ENCODE data around the gene LINS1.

The LINS1 gene, protein sequence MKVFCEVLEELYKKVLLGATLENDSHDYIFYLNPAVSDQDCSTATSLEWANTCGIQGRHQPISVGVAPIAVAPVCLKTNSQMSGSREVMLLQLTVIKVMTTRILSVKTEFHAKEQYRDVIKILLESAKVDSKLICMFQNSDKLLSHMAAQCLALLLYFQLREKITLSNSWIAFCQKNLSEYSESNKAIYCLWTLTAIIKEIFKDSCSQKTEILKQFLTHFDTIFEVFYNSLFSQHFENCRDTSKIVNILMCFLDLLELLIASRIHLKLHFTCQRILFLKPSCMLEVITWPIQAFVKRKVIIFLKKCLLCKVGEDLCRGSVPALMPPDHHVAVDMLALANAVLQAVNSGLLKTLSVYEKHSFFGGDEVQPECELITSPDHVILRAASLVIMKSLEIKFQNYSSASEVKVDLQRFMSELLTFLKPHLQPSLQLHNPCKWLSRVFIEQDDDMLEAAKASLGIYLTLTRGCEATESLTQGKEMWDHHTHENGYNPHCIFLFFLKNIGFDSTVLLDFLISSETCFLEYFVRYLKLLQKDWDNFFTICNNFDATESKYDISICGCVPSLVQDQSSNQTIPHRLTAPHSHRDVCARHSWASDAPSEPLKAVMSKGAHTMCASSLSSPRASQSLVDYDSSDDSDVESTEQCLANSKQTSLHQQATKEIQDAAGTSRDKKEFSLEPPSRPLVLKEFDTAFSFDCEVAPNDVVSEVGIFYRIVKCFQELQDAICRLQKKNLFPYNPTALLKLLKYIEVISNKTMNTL

DNA sequence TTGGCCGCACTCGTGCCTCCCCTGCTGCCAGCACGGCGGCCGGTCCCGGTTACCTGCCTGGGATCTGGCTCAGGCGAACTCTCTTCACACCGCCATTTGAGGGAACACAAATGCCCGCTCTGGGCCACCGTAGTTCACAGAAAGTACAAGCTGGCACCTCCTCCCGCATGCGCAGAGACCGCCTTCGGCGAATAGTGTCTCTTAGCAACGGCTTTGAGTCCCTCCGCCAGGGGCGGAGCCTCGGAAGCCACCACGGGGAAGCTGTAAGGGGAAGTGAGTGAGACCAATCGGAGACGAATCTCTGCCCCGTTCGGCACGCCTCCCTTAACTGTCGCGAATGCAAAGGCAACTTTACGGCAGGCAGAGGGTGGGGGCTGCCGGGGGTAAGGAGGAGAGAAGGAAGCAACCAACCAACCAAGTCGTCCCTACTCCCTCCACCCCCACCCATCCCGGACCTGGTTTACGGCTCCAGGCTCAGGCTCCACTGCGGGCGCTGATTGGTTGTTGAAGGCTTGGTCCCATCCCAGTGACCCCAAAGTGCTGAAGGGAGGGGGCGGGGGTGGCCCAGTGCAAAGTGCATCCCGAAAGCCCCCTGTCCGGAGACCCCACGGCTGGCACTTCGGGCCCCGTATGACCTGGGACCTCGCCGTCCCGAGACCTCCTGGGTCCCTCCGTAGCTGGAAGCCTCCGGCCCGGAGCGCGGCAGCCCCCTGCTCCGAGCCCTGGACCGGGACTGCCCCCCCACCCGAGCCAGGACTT lies at the start of gene LINS1, which contains the start of gene ASB7:
TSS of gene LINS1 (minus strand) at position 121 of the 759 bp plus-strand sequence. CDS start 21,342 bp downstream, outside the sequence.
TSS of gene ASB7 (plus strand) at position 526 of the 759 bp plus-strand sequence. CDS start 9,628 bp downstream, outside the sequence.
- DNase-seq: peak; percentile 100

DNA sequence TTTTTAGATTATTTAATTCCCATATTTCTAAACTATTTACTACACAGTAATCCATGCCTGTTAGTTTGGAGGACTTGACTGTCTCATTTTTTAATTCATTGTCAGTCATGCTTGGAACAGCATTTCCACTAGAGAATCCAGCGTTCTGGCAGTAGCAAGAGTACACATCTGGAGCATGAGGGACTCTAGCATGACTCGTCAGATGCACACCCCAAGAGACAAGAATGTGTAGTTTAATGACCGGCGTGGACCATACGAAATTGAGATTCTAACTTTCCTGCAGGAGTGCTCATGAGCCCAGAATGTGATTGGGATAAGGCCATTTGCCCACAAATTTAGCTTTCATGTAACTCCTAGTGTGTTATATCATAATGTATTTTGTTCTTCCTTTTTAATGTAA lies 49.3 kb upstream of the LINS1 start:
- DNase-seq: no peak

DNA sequence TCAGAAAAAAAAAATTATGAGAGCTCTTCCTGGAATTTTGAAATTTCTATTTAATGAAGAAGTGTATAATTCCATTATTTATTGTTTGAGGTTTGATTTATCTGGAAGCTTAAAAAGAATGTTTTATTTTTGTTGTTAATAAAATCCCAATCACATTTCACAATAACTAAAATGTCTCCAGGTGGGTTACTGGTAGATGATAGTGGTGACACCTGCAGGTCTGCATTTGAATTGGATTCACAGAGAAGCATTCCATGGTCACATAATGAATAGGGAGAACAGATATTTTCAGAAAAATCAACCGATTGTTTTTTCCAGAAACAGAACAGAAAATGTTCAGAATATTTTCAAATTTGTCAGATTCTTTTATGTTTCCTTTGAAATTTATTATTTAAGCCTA lies 48.7 kb upstream of the LINS1 start:
- no peak for DNase-seq

DNA sequence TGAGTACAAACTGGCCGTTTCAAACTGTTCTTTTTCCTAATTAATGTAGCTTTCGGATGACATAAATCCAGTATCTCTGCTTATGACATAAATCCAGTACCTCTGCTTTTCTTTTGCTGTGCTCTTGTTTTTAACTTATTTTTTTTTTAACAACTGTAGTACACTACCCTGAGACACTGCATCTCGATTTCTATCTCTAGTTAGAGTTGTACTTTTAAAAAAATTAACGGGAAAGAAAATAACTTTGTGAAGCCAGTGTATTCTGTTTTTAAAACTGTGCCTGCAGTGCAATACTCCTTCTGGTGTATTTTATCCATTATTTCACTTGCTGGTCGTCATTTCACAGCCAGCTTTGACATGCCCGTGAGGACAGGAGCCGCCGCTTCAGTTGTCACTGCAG lies 47.0 kb upstream of the LINS1 start:
- DNase-seq: no peak

DNA sequence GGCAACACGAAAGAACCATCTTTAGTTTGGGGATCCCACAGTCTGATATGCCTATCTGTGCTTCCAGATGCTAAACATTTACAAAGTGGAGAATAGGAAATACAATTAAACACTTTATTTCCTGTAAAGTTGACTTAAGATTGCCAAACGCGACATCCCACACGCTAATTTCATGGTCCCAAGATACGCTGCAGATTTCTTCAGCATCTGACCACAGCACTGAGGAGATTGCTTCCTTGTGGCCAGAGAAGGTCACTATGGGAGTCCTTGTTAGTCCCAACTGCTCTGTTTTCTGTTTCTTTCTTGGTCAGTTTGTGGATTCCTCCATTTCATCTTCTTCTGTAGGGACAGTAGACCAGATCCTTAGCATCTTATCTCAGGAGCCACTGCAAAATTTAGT lies 43.7 kb upstream of the LINS1 start:
- DNase-seq: no peak

DNA sequence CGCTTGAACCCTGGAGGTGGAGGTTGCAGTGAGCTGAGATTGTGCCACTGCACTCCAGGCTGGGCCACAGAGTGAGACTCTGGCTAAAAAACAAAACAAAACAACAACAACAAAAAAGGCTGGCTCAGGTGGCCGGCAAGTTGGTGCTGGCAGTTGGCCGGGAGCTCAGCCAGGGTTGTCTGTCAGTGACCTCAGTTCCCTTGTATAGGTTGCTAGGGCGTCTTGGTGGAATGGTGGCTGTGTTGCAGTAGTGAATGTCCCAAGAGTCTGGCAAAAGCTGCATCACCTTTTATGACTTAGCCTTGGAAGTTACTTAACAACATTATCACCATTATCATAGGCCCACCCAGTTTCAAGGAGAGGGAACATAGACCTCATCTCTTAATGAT lies 41.0 kb upstream of the LINS1 start:
- no peak for DNase-seq

DNA sequence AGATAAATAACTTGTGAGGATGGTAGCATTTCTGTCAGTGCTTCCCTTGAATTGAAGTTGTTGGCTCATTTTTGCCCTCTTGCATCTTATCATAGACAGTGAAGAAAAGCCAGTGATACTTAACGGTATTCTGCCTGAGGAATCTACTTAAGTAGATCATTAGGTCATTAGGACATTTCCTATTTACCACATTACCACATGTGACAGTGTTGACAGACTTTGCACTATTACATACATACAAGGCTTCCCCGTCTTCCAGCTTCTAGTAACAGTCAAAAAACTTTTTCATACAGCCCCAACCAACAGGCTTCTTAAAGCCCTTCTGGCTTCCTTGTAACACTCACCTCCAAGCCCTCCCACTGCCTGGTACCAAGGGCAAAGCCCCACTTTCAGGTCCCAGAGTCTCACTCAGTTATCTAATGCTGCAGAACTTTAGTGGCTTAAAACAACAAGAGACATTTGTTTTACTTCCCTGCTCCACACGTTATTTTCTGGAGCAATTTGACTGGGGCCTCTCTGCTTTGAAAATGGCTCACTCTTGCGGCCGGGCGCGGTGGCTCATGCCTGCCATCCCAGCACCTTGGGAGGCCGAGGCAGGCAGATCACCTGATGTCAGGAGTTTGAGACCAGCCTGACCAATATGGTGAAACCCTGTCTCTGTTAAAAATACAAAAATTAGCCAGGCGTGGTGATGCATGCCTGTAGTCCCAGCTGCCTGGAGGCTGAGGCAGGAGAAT lies 40.4 kb upstream of the LINS1 start:
- no peak for DNase-seq

DNA sequence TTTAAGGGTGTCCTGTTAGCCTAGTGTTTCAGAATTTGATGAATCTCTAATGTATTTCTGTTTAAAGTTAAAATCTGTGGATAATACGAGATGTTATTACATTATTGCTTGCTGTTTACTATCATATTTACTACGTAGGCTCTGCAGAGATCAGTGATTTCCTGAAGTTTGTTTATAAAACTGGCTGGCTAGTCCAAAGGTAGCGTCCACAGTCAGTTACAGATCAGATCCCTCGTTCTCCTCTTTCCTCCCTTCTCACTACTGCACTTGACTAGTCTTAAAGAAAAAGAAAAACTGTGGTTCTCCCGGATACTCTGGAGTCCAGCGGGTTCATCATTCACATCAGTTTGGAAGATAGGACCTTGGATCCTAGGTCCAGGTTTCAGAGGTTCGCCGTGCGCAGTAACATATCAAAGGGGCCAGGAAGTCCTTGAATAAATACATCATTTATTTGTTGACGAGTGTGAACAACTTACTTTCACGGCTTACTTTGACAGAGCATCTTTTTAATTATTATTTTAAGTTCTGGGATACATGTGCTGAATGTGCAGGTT lies 36.3 kb upstream of the LINS1 start:
- DNase-seq: no peak

DNA sequence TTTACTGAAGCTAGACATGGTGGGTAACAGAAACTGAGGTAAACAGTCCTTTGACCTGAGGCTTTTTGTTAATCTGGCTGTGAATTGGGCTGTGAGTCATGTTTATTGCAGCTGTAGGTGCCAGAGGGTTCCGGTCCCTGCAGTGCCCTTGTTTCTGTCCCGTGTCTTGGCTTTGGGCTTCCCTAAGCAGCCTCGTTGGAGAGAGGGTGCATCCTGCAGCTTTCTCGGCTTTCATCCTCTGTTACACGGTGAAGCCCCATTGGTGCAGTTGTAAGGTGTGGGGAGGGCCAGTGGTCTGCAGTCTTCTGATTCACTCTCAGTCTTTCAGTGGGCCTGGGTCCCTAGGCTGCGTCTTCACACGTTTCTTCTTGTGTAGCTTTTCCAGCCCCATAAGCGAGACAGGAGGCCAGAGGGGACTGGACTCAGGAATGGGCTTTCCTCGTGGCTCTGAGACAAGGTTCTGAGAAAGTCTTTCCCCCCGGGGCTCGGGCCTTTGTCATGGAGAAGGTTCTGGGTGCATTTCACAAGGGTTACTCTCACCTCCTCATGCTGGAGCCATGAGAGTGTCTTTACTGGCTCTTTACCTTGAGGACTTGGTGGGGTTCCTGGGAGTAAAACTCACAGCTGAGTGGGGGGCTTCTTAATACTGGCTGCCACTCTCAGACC lies 33.6 kb upstream of the LINS1 start:
- no peak for DNase-seq

DNA sequence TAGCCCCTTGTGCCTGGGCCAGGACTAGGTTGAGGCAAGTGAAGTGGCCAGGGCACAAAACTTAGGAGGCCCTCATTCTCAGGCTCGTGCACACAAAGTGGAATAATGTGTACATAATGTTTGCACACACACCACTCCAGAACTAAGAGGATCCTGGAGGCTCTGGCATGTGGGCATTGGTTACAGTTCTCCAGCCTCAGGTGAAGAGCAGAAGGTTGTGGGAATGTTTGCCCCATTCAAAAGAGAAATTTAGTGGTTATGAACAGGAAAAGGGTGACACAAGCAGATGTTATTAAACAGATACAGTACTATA lies 31.7 kb upstream of the LINS1 start:
- no peak for DNase-seq

DNA sequence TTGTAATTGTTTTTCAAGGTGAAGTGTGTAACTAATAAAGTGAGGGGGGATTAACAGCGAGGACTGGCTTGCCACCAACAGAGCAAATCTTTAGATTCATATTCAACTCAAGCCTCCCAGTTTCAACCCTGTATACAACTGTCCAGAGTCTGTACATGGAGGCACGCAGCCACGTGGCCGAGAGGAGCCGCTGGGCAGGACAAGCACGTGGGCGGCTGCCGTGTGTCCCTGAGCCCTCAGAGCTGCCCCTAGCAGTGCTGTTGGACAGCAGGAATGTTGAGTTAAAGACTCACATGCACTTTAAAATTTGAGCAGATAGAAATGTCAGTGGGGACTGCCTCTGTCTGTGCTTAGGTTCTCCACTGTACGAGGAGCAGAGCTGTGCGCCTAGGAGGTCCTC lies 29.8 kb upstream of the LINS1 start:
- DNase-seq: no peak

DNA sequence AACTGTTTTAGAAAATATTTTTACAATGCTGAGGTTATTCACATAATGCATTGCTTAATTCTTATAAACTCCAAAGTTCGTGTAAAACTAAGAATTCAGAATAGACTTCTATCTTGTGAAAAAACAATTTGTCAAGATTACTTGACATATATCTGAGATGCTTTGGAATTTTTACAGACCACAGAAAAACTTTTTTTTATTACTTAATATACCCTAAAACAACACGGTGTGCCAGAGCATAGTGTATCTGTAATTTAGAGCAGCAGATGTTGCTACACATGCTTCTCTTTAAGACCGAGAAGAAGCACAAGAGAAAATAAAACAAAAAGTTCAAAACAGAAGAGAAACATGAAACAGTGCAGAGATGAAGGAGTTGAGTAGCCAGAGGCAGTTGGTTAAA lies 26.8 kb upstream of the LINS1 start:
- no peak for DNase-seq

DNA sequence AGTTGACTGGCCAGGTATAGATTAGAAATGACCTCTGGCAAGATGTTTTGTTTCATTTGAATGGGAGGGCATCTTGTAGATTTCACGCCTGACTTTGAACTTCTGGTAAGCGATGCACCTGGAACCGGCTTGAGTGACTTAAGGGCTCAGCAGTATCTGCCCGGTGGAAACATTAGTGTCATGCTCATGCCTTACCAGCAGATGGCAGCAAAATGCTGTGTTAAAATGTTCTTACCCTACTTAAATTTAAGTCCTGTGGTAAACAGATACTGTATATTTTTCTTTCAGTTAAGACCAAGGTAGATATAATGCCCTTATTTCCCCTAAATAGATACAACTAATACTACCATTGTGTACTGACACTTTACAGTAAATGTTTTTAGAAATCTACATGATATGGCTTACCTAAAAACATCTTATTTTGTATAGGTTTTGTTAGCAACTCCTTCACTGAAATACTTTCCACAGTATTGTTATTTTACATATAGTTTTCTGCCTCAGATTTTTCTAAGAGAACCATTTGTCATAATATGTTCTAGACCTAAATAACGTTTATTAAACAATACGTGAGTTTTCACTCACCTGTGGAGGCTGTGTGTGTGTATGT lies 25.9 kb upstream of the LINS1 start:
- peak; percentile 72 for DNase-seq

DNA sequence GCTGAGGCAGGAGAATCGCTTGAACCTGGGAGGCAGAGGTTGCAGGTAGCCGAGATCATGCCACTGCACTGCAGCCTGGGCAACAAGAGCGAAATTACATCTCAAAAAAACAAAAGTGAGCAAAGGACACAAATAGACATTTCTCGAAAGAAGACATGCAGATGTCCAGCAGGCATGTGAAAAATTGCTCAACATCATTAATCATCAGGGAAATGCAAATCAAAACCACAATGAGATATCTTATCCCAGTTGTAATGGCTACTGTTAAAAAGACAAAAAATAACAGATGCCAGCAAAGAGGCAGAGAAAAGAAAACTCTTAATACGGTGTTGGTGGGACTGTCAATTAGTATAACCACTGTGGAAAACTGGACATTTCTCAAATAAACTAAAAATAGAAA lies 21.3 kb upstream of the LINS1 start:
- no peak for DNase-seq

DNA sequence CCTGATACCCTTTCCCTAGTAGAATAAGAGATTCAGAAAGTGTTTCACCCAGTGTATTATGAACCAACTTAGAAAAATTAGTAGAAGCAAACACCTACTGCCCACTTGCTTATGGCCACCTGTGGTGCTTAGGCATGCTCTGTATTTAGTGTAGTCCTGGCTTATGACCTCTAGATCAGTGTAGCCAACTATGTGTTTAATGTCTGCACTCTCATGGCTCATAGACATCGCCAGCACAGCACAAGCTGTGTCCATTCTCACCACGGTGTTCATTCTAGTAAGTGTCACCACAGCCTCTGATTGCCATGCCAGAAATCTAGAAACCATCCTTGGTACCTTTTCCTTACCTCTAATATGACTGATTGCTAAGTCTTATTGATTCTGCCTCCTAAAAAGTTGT lies 14.7 kb upstream of the LINS1 start:
- no peak for DNase-seq

DNA sequence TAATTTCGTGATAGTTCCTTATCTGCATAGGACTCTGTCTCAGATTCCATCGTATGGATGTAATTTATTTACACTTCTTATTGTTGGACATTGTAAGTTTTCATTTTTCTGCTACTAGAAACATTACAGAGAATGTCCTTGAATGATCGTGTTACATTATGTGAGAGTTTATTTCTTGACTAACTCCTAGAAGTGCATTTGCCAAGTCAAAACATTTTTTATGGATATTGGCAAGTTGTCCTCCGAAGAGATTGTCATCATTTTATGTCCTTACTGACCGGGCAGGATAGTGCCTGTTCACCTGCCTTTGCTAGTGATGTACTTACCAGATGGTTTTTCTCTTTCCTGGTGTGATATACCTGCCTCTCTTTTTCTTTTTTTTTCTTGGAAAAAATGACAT lies 13.8 kb upstream of the LINS1 start:
- DNase-seq: no peak

DNA sequence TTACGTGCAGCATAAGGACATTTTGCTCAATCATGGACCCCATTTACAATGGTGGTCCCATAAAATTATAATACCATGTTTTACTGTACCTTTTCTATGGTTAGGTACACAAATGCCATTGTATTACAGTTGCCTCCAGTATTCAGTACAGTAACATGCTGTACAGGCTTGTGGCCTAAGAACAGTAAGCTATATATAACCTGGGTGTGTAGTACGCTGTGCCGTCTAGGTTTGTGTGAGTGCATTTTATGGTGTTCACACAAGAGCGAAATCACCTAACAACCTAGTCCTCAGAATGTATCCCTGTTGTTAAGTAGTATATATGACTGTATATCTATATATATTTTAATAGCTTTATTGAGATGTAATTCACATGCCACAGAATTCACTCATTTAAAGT lies 12.9 kb upstream of the LINS1 start:
- no peak for DNase-seq

DNA sequence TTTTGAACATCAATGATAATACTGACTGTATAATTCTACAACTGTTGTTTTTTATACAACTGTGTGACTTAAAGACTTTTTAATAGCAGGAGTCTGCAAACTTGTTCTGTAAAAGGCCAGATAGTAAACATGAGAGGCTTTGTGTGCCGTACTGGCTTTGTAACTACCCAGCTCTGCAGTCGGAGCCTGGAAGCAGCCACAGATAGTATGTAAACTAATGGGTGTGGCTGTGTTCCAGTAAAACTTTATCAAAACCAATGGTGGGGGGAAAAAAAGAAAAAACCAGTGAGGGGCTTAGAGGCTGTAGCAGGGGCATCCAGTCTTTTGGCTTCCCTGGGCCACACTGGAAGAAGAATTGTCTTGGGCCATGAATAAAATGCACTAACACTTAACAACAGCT lies 12.4 kb upstream of the LINS1 start:
- no peak for DNase-seq

DNA sequence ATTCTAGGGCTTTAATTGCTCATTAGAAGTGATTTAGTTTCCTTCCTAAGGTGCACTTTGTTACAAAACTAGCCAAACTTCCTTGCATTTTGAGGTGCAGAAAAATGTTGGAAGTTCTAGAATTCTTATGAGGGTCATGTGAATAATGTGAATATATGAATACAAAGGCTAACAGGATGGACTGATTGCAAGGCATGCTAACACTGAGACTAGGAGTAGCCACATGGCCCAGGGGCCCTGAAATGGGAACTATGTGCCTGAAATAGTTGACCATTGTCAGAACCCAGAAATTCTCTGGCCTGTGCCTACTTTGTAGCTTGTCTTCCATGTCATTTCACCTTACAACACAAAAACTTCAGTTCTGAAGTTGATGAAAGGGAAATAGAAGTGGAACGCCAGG lies 11.2 kb upstream of the LINS1 start:
- DNase-seq: no peak

DNA sequence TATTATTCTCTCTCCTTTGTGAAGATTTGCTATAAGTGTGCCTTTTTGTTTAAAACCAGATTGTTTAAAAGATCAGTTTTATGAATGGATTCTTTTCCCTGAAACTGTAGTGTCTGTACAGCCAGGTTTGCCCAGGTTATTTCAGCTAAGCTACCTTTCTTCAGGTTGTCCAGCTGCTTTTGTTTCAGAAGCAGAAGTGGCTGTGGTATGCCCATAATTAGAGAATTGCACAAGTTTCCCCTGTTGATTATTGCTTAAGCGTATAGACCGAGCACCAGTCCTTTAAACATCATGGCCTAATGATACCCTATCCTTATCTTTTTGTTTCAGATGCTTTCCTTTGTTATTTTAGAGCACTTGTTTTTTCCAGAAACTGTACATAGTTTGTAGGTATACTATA lies 10.6 kb upstream of the LINS1 start:
- no peak for DNase-seq

DNA sequence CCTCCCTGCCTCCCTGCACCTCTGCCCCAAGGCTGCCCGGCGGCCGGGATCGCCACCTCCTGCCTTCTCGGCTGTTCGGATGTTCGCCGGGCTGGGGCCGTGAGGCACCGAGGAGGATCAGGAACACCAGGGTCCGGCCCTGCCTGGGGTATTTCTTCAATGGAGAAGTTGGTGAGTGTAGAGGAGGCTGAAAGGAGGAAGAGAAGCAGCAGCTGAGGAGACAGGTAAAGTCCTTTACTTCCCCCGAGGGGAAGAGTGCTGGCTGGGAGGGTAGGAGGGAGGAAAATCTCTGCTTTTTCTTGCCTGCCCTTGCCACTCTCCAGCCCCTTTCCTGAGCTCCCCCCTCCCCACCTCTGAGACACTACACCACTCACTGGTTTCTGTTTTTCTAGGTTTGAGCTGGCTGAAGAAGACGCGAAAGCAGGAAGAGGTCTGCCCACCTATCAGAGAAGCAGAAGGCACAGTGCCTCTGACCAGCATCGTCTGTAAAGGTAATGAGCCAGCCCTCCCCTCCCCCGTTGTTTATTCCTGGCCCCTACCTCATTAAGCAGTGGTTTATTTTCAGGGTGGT lies 924 bp upstream of the LINS1 start:
- peak; percentile 44 for DNase-seq
